ENCODE data around the gene SYK. TPM values are rescaled to one million over a fixed set of nuclear protein-coding genes. Genes with fewer than 3 reads are reported as not detected.

The SYK gene
- total RNA-seq, 2 donors from 2014 or later = 4.5 to 43.6 TPM

- Histone ChIP-seq H3K4me1 (replicated peaks) (no peaks in the 10 kb centered on the region), H3K9me3 (no peaks in the 10 kb centered on the region), H3K36me3 (no peaks in the 10 kb centered on the region), H3K27ac (no peak overlapping the region), H3K4me3 (no peak overlapping the region), H3K27me3 (replicated peaks; ENCODE audit: insufficient read depth) (no peaks in the 10 kb centered on the region)
- WGBS = 95% methylated on average over 8 of the region's 8 CpGs
- no peak for TF ChIP-seq POLR2A (IDR thresholded peaks at IDR 0.05)
- TF ChIP-seq CTCF (IDR thresholded peaks at IDR 0.05) = no peak
- no peak for TF ChIP-seq POLR2AphosphoS5 (IDR thresholded peaks at IDR 0.05)
- intact Hi-C loops (cut with DNase I) = no loop called here
- DNase-seq (ENCODE audit: low spot score) = no peak
These were observed 7.5 kb downstream of the SYK start for GRCh38 chr9:90808890-90809685.

DNA sequence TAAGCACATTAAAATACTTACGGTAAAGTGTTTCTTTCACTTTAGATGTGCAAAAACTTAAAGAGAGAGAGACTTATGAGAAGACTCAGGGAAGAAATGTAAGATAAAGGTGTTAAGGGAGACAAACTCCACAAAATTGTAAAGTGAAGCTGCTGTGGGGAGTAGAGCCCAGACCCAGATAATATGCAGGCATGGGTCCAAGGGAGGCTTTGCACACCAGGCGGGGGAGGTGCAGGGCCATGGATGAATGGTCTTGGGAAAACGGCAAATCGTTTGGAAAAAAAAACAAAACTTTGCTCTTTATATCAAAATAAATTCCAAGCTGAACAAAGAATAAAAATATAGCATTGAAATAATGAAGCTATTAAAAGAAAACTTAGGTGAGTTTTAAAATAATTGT, 9.1 kb downstream of the SYK start:
- Histone ChIP-seq H3K9me3 (no peaks in the 10 kb centered on the region), H3K27ac (no peak overlapping the region), H3K36me3 (no peaks in the 10 kb centered on the region), H3K4me1 (replicated peaks) (no peaks in the 10 kb centered on the region), H3K27me3 (replicated peaks; ENCODE audit: insufficient read depth) (no peaks in the 10 kb centered on the region), H3K4me3 (no peak overlapping the region)
- TF ChIP-seq POLR2A (IDR thresholded peaks at IDR 0.05) (no peak), POLR2AphosphoS5 (IDR thresholded peaks at IDR 0.05) (no peak)
- intact Hi-C loops (cut with DNase I) = no loop called here
- WGBS = 85% methylated on average over 4 of the region's 4 CpGs
- DNase-seq (ENCODE audit: low spot score) = no peak

DNA sequence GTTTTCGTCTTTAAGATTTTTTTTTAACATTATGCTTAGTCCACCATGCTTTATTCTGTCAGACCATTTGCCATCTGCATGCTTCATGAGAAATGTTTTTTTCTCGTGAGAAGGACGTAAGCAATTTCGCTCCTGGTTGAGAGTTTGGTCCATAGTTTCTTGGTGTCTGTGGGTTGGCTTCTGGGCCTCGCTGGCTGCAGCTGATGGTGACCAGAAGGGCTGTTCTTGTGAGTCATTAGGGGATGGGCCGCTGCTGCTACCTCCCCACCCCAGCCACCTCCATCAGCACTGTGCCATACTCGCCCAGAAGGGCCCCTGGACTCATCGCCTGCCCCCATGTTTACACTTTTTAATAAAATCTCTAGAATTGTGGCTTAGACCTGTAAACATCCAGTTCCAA, 11.4 kb downstream of the SYK start:
- no peak overlapping the region for H3K4me3 ChIP-seq
- no peaks in the 10 kb centered on the region for H3K4me1 ChIP-seq (replicated peaks)
- no peak for TF ChIP-seq POLR2A (IDR thresholded peaks at IDR 0.05)
- TF ChIP-seq POLR2AphosphoS5 (IDR thresholded peaks at IDR 0.05) = no peak
- TF ChIP-seq CTCF (IDR thresholded peaks at IDR 0.05) = no peak
- no peaks in the 10 kb centered on the region for H3K36me3 ChIP-seq
- no peak for DNase-seq (ENCODE audit: low spot score)
- intact Hi-C loops (cut with DNase I) = no loop called here
- H3K27me3 ChIP-seq (replicated peaks; ENCODE audit: insufficient read depth) = no peaks in the 10 kb centered on the region
- no peak overlapping the region for H3K27ac ChIP-seq
- WGBS = 87% methylated on average over 8 of the region's 8 CpGs
- H3K9me3 ChIP-seq = no peaks in the 10 kb centered on the region

DNA sequence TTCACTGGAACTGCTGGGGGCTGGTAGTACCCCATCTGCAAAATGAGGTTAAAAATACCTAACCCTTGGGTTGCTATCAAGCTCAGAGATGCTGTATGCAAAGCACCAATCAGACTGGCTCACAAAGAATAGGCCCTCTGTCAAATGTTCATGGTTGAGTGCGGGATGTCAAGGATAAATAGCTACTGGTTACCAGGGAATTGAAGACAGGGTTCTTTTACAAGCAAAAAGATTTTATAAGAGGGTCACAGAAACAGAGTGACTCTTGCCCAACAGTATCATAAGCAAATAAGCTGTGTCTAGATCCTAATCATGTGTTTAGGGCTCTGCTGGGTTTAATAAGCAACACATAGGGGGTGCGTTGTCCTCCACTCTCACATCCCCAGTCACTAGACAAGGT, 11.9 kb downstream of the SYK start:
- no peaks in the 10 kb centered on the region for H3K27me3 ChIP-seq (replicated peaks; ENCODE audit: insufficient read depth)
- no peak overlapping the region for H3K4me3 ChIP-seq
- H3K4me1 ChIP-seq (replicated peaks) = no peaks in the 10 kb centered on the region
- TF ChIP-seq POLR2A (IDR thresholded peaks at IDR 0.05) = no peak
- H3K27ac ChIP-seq = no peak overlapping the region
- no peaks in the 10 kb centered on the region for H3K36me3 ChIP-seq
- intact Hi-C loops (cut with DNase I) = no loop called here
- 93% methylated on average over 2 of the region's 2 CpGs for WGBS
- no peak for DNase-seq (ENCODE audit: low spot score)
- H3K9me3 ChIP-seq = no peaks in the 10 kb centered on the region

GRCh38 chr9:90814355-90814754, 12.7 kb downstream of the SYK start:
- H3K9me3 ChIP-seq = no peaks in the 10 kb centered on the region
- H3K27me3 ChIP-seq (replicated peaks; ENCODE audit: insufficient read depth) = no peaks in the 10 kb centered on the region
- no peak overlapping the region for H3K4me3 ChIP-seq
- no peaks in the 10 kb centered on the region for H3K36me3 ChIP-seq
- no peak for TF ChIP-seq CTCF (IDR thresholded peaks at IDR 0.05)
- 88% methylated on average over 4 of the region's 4 CpGs for WGBS
- no peaks in the 10 kb centered on the region for H3K4me1 ChIP-seq (replicated peaks)
- intact Hi-C loops (cut with DNase I) = no loop called here
- H3K27ac ChIP-seq = no peak overlapping the region
- DNase-seq (ENCODE audit: low spot score) = no peak
